Measurements from ENCODE around the gene BRWD1. TPM values are rescaled to one million over a fixed set of nuclear protein-coding genes. Genes with fewer than 3 reads are reported as not detected.

BRWD1 gene
- total and polyA plus RNA-seq, 2 of the 8 experiments (the other 6 are each of a cell fraction or from before 2014, with no cell fraction given), result 9.3 to 45.2 TPM

GRCh38 chr21:39155578-39155977 is 157.9 kb downstream of the BRWD1 start:
- H3K36me3 ChIP-seq (ENCODE audit: control insufficient read depth in 2 of 4, insufficient read depth in 4 of 4, low read length in 3 of 4), result no peaks in the 10 kb centered on the region
- H2BK20ac ChIP-seq (ENCODE audit: low read length), result no peak overlapping the region
- no peak overlapping the region for H4K5ac ChIP-seq (ENCODE audit: insufficient read length, low read depth, low read length)
- ChIA-PET CTCF (ENCODE audit: partially characterized antibody) (no interaction called here), POLR2A (ENCODE audit: partially characterized antibody) (interaction anchor here (1.6 kb wide), 1 partner anchor 22 kb away, joined by 3 read pairs; no protein-coding TSS in a partner anchor)
- no peak overlapping the region for H3K27ac ChIP-seq (ENCODE audit: low read depth, low read length)
- H2BK120ac ChIP-seq (replicated peaks; ENCODE audit: low read depth, low read length), result no peak overlapping the region
- no peak overlapping the region for H4K91ac ChIP-seq (replicated peaks; ENCODE audit: insufficient read length, low read length)
- 87% methylated on average over 2 of the region's 2 CpGs; no CpG with 5 or more reads in 1 of the 2 experiments for WGBS, 2 experiments (ENCODE audit: extremely low coverage in 1 of 2, insufficient coverage in 1 of 2, insufficient read length in 1 of 2, insufficient replicate concordance in 2 of 2, low coverage in 1 of 2, low lambda C conversion rate in 2 of 2, missing lambda C conversion rate in 1 of 2)
- H3K18ac ChIP-seq (ENCODE audit: extremely low read depth, low read length), result no peak overlapping the region
- no peaks in the 10 kb centered on the region for H3K79me1 ChIP-seq (ENCODE audit: low read depth, low read length)
- no peak overlapping the region for H3K56ac ChIP-seq (replicated peaks; ENCODE audit: insufficient read length, low read depth, low read length)
- no peak overlapping the region for H3K23ac ChIP-seq (ENCODE audit: insufficient read length)
- peaks cover 4 to 14% of the 10 kb centered on the region in 2 experiments; a peak in 2 of 4 replicates for H3K9me3 ChIP-seq (ENCODE audit: insufficient read depth in 2 of 2, low read depth in 1 of 2, low read length in 1 of 2)
- H3K4me3 ChIP-seq (ENCODE audit: extremely low read depth in 1 of 4, insufficient read depth in 2 of 4, low read depth in 3 of 4, low read length in 4 of 4), result no peak overlapping the region
- H4K8ac ChIP-seq (ENCODE audit: extremely low read depth, insufficient read depth, low read length), result no peak overlapping the region
- H2AFZ ChIP-seq (ENCODE audit: low read length), result no peak overlapping the region
- no peaks in the 10 kb centered on the region for H3K79me2 ChIP-seq (ENCODE audit: control insufficient read depth in 1 of 2, insufficient read depth in 2 of 2, low read length in 2 of 2)
- H2BK15ac ChIP-seq (ENCODE audit: low read length), result no peak overlapping the region
- no peaks in the 10 kb centered on the region for H4K20me1 ChIP-seq (replicated peaks in 1 of 2; ENCODE audit: control insufficient read depth in 1 of 2, insufficient read depth in 2 of 2, low read length in 2 of 2)
- H3K27me3 ChIP-seq (replicated peaks in 1 of 4; ENCODE audit: control insufficient read depth in 3 of 4, extremely low read depth in 1 of 4, insufficient read depth in 3 of 4, low read length in 3 of 4), result no peaks in the 10 kb centered on the region
- no peak overlapping the region for H2BK5ac ChIP-seq (ENCODE audit: low read depth, low read length)
- H2AK5ac ChIP-seq (ENCODE audit: low read depth, low read length), result no peak overlapping the region
- H3K4me1 ChIP-seq (replicated peaks in 1 of 4; ENCODE audit: control insufficient read depth in 3 of 4, insufficient read depth in 4 of 4, low read length in 3 of 4), result no peaks in the 10 kb centered on the region
- H3K23me2 ChIP-seq (ENCODE audit: low read depth, low read length), result no peaks in the 10 kb centered on the region
- DNase-seq (ENCODE audit: low read depth in 1 of 2, low spot score in 2 of 2) (no peak), FAIRE-seq (no peak)
- H3K4me2 ChIP-seq (ENCODE audit: insufficient read depth in 1 of 2, low read depth in 2 of 2, low read length in 2 of 2), result no peak overlapping the region
- no peak overlapping the region for H3K14ac ChIP-seq (ENCODE audit: insufficient read length)
- H3K9ac ChIP-seq (replicated peaks in 1 of 4; ENCODE audit: extremely low read depth in 1 of 4, low read depth in 3 of 4, low read length in 3 of 4), result no peak overlapping the region
- no peak overlapping the region for H2BK12ac ChIP-seq (ENCODE audit: low read depth, low read length)
- H3K4ac ChIP-seq (replicated peaks; ENCODE audit: insufficient read length, low read depth, low read length), result no peak overlapping the region
- TF ChIP-seq KDM5A (IDR thresholded peaks at IDR 0.05; ENCODE audit: low read length), result no peak

Measured in H1 (cell line).